Hepatocyte (in vitro differentiated cells): ENCODE results near the gene DRC7.

Source experiments
- CTCF ChIP-seq: fragments of 200-600 bp; sonication (generic); IDR thresholded peaks from 2 replicates; pipeline ENCODE4 v1.5.1; 2016; ENCODE audit warnings: antibody characterized with exemption, mild to moderate bottlenecking; ENCODE audit not compliant: poor library complexity
- EZH2 ChIP-seq: fragments of 200-600 bp; sonication (generic); IDR thresholded peaks from 2 replicates; pipeline ENCODE4 v1.6.1; 2016; ENCODE audit warnings: antibody characterized with exemption, mild to moderate bottlenecking, borderline replicate concordance
- EZH2phosphoT487 ChIP-seq: fragments of 200-600 bp; sonication (generic); IDR thresholded peaks from one replicate; pipeline ENCODE4 v1.6.1; 2018; ENCODE audit warnings: antibody characterized with exemption, mild to moderate bottlenecking, low read depth, moderate library complexity; ENCODE audit not compliant: unreplicated experiment, severe bottlenecking

GRCh38 chr16:57656342-57656955 lies 38.2 kb upstream of the DRC7 start:
- TF ChIP-seq CTCF: no peak
- no peak for TF ChIP-seq EZH2
- no peak for TF ChIP-seq EZH2phosphoT487
